SK-N-SH treated with all-trans-retinoic acid at 6 μM for 48 hours (cell line): ENCODE results near the gene FCHSD2.

ENCODE experiments used
- ARNTL ChIP-seq: fragments of 450-650 bp; formaldehyde crosslinking; IDR thresholded peaks from 2 replicates; pipeline ENCODE4 v1.5.0; 2020; ENCODE audit warnings: low read depth, mild to moderate bottlenecking, moderate library complexity, borderline replicate concordance
- CSDC2 ChIP-seq: fragments of 250-450 bp; sonication (Bioruptor Pico); IDR thresholded peaks from 2 replicates; pipeline ENCODE4 v1.5.0; 2020; ENCODE audit warnings: mild to moderate bottlenecking, moderate library complexity
- ISL1 ChIP-seq: fragments of 250-450 bp; sonication (Bioruptor Pico); IDR thresholded peaks from 2 replicates; pipeline ENCODE4 v2.1.2; 2022; ENCODE audit warnings: mild to moderate bottlenecking, moderate library complexity
- RARB ChIP-seq: fragments of 250-450 bp; sonication (Bioruptor Pico); IDR thresholded peaks from 2 replicates; pipeline ENCODE4 v1.8.0; 2021; ENCODE audit warnings: mild to moderate bottlenecking, moderate library complexity
- TOX ChIP-seq: fragments of 250-450 bp; sonication (Bioruptor Pico); IDR thresholded peaks from 2 replicates; pipeline ENCODE4 v1.8.0; 2021; ENCODE audit warnings: mild to moderate bottlenecking, moderate library complexity, borderline replicate concordance
- ZC3H10 ChIP-seq: fragments of 250-450 bp; sonication (Bioruptor Pico); IDR thresholded peaks from 2 replicates; pipeline ENCODE4 v1.5.1; 2021; ENCODE audit warnings: mild to moderate bottlenecking, moderate library complexity
- ZFP30 ChIP-seq: fragments of 450-650 bp; formaldehyde crosslinking; IDR thresholded peaks from 2 replicates; pipeline ENCODE4 v1.5.0; 2022; ENCODE audit warnings: mild to moderate bottlenecking, moderate library complexity
- TF ChIP-seq, protein P1 (sequence below): fragments of 250-450 bp; sonication (Bioruptor Pico); IDR thresholded peaks from 2 replicates; pipeline ENCODE4 v1.8.0; 2020; ENCODE audit warnings: mild to moderate bottlenecking, moderate library complexity, borderline replicate concordance
- TF ChIP-seq, protein P2 (sequence below): fragments of 250-450 bp; sonication (Bioruptor Pico); IDR thresholded peaks from 2 replicates; pipeline ENCODE4 v1.8.0; 2021; ENCODE audit warnings: low read depth, mild to moderate bottlenecking, moderate library complexity, borderline replicate concordance

DNA sequence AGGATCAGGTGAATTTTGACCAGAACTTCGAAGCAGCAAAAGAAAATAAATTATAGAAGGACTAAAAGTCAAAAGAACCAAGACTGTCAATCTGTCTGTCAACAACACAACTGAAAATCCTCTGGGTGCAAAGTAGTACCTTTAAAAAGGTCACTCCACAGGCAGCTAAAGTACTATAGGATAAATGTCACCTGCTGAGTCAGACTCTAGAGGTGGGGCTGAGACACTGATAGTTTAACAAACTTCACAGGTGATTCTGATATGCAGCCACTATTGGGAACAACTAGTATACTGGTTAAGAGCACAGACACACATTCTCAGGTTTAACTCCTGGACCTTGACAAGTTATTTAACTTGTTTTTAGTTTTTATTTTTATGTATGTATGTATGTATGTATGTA is 107.3 kb downstream of the FCHSD2 start:
- TF ChIP-seq ZFP30 (CRISPR knock-in tag) (no peak), ZC3H10 (CRISPR knock-in tag) (no peak), RARB (CRISPR knock-in tag) (no peak), ISL1 (no peak), ARNTL (CRISPR knock-in tag) (no peak), CSDC2 (no peak), TOX (CRISPR knock-in tag) (no peak)
- TF ChIP-seq, protein P1, sequence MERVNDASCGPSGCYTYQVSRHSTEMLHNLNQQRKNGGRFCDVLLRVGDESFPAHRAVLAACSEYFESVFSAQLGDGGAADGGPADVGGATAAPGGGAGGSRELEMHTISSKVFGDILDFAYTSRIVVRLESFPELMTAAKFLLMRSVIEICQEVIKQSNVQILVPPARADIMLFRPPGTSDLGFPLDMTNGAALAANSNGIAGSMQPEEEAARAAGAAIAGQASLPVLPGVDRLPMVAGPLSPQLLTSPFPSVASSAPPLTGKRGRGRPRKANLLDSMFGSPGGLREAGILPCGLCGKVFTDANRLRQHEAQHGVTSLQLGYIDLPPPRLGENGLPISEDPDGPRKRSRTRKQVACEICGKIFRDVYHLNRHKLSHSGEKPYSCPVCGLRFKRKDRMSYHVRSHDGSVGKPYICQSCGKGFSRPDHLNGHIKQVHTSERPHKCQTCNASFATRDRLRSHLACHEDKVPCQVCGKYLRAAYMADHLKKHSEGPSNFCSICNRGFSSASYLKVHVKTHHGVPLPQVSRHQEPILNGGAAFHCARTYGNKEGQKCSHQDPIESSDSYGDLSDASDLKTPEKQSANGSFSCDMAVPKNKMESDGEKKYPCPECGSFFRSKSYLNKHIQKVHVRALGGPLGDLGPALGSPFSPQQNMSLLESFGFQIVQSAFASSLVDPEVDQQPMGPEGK (CRISPR knock-in tag) = no peak
- TF ChIP-seq, protein P2, sequence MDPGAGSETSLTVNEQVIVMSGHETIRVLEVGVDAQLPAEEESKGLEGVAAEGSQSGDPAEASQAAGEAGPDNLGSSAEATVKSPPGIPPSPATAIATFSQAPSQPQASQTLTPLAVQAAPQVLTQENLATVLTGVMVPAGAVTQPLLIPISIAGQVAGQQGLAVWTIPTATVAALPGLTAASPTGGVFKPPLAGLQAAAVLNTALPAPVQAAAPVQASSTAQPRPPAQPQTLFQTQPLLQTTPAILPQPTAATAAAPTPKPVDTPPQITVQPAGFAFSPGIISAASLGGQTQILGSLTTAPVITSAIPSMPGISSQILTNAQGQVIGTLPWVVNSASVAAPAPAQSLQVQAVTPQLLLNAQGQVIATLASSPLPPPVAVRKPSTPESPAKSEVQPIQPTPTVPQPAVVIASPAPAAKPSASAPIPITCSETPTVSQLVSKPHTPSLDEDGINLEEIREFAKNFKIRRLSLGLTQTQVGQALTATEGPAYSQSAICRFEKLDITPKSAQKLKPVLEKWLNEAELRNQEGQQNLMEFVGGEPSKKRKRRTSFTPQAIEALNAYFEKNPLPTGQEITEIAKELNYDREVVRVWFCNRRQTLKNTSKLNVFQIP (CRISPR knock-in tag) = no peak
